GM12891 (cell line): Measurements from ENCODE around the gene TRAPPC3.
A peak's percentile ranks its signal among the peaks of the same experiment; 100 is the strongest.

ENCODE experiments used
- DNase-seq: peaks from one replicate; pipeline ENCODE4 v3.0.0; 2011; ENCODE audit warnings: low spot score; ENCODE audit not compliant: insufficient read length
- FAIRE-seq: peaks from 2 replicates; lab custom pipeline; 2011; peaks lifted over from hg19 to GRCh38; lab: Jason Lieb, UNC
- PAX5 ChIP-seq: IDR thresholded peaks from 2 replicates; pipeline ENCODE4 v1.6.1; 2011; ENCODE audit warnings: low read length, moderate library complexity, mild to moderate bottlenecking; ENCODE audit not compliant: insufficient read depth, severe bottlenecking
- POLR2A ChIP-seq: IDR thresholded peaks from 2 replicates; pipeline ENCODE4 v1.6.1; 2011; ENCODE audit warnings: low read depth, low read length, control low read depth
- POLR2AphosphoS5 ChIP-seq: IDR thresholded peaks from 2 replicates; pipeline ENCODE4 v1.6.1; 2011; ENCODE audit warnings: low read depth, low read length, control low read depth
- POU2F2 ChIP-seq: IDR thresholded peaks from 2 replicates; pipeline ENCODE4 v1.6.1; 2011; ENCODE audit warnings: low read depth, mild to moderate bottlenecking, control low read depth, low read length, moderate library complexity
- SPI1 ChIP-seq: IDR thresholded peaks from 2 replicates; pipeline ENCODE4 v1.6.1; 2011; ENCODE audit warnings: low read depth, low read length, control low read depth
- TAF1 ChIP-seq: IDR thresholded peaks from 2 replicates; pipeline ENCODE4 v1.6.1; 2011; ENCODE audit warnings: low read depth, low read length, control low read depth

TRAPPC3 gene

GRCh38 chr1:36176106-36176949 lies 27.0 kb upstream of the TRAPPC3 start:
- DNase-seq, result no peak
- FAIRE-seq, result no peak
- TF ChIP-seq TAF1, result no peak
- no peak for TF ChIP-seq POLR2A
- TF ChIP-seq PAX5, result no peak
- no peak for TF ChIP-seq SPI1
- TF ChIP-seq POLR2AphosphoS5, result no peak
- TF ChIP-seq POU2F2, result no peak

GRCh38 chr1:36175137-36176095 lies 26.1 kb upstream of the TRAPPC3 start:
- DNase-seq (peak; percentile 54), FAIRE-seq (peak; percentile 31)
- TF ChIP-seq POLR2AphosphoS5 (no peak), PAX5 (no peak), TAF1 (no peak), SPI1 (no peak), POLR2A (no peak), POU2F2 (no peak)

- TF ChIP-seq POLR2AphosphoS5, result no peak
- TF ChIP-seq POU2F2, result no peak
- TF ChIP-seq TAF1, result no peak
- TF ChIP-seq SPI1, result no peak
- no peak for TF ChIP-seq POLR2A
- no peak for TF ChIP-seq PAX5
- DNase-seq, result no peak
- FAIRE-seq, result no peak
Measured at GRCh38 chr1:36174713-36175112, 25.4 kb upstream of the TRAPPC3 start.

- TF ChIP-seq SPI1, result no peak
- TF ChIP-seq PAX5, result no peak
- TF ChIP-seq POU2F2, result no peak
- TF ChIP-seq POLR2AphosphoS5, result 0 out of 2 replicates have a peak, but pooled peaks have one; percentile 27
- TF ChIP-seq TAF1, result no peak
- no peak for TF ChIP-seq POLR2A
- no peak for FAIRE-seq
- DNase-seq, result no peak
Measured at GRCh38 chr1:36172983-36173382, 23.7 kb upstream of the TRAPPC3 start.

- no peak for TF ChIP-seq TAF1
- TF ChIP-seq POLR2AphosphoS5, result no peak
- TF ChIP-seq PAX5, result no peak
- TF ChIP-seq POU2F2, result no peak
- TF ChIP-seq POLR2A, result no peak
- no peak for TF ChIP-seq SPI1
- no peak for FAIRE-seq
- DNase-seq, result no peak
Measured at GRCh38 chr1:36172017-36172747, 22.9 kb upstream of the TRAPPC3 start.

- FAIRE-seq (no peak), DNase-seq (no peak)
- TF ChIP-seq PAX5 (no peak), POLR2A (no peak), TAF1 (no peak), SPI1 (no peak), POU2F2 (no peak), POLR2AphosphoS5 (no peak)
Measured at GRCh38 chr1:36170643-36171412, 21.5 kb upstream of the TRAPPC3 start.

- no peak for FAIRE-seq
- no peak for DNase-seq
- TF ChIP-seq POLR2A (no peak), POLR2AphosphoS5 (no peak), SPI1 (no peak), PAX5 (no peak), TAF1 (no peak), POU2F2 (no peak)
Measured at GRCh38 chr1:36168514-36168913, 19.2 kb upstream of the TRAPPC3 start.
